Measurements from ENCODE around the gene UBA6. TPM values are rescaled to one million over a fixed set of nuclear protein-coding genes. Genes with fewer than 3 reads are reported as not detected.
"Not testable (repeated sequence)": the region's sequence is repeated elsewhere in the genome, so short reads cannot be mapped to it uniquely, and the experiment has no call there.

The UBA6 gene
- total and polyA plus RNA-seq, 8 donors: 4.1 to 26.5 (median 14.4) TPM

DNA sequence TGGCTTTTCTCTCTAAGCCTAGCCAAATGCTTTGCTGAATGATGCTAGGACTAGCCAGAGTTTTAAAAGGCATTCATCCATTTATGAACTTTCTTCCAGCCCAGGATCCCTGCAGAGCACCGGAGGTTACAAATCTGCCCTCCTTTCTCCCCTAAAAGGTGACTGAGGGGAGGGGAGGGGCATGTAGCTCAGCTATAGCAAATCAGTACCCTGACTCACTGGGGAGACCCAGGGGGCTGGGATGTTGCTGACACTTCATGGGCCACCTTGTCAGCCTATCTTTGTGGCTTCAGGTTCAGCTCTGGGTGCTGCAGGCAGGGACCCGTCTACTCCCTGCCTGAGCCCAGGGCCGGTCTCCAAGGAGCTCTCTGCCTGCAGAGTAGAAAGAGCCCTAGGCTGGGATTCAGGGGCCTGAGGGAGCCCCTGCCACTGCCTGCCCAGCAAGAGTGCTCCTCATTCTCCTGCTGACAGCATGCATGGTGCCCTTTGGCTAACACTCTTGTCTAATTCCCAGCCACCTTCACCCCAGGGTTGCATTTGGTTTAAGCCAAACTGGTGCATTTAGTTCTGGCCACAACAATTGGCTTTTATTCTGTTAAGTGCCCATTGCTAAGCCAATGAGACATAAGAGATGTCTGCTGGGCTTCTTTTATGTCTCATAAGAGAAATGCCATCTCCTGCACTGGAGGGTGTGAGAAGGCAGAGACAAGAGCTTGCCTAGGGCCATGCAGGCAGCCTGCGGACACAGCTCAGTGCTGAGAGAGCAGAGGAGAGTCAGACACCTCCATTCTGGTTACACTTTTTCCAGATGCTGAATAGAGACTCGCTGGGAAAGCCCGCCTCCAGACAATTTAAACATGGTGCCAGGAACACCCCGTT, 11.9 kb upstream of the UBA6 start:
- Histone ChIP-seq H3K27me3 (no peaks in the 10 kb centered on the region), H3K27ac (no peak overlapping the region), H3K36me3 (peaks cover 0 to 5% (median 0%) of the 10 kb centered on the region in 3 donors), H3K9me3 (no peaks in the 10 kb centered on the region), H3K4me1 (no peaks in the 10 kb centered on the region), H3K4me3 (no peak overlapping the region)
- no peak for FAIRE-seq
- TF ChIP-seq, protein P1, sequence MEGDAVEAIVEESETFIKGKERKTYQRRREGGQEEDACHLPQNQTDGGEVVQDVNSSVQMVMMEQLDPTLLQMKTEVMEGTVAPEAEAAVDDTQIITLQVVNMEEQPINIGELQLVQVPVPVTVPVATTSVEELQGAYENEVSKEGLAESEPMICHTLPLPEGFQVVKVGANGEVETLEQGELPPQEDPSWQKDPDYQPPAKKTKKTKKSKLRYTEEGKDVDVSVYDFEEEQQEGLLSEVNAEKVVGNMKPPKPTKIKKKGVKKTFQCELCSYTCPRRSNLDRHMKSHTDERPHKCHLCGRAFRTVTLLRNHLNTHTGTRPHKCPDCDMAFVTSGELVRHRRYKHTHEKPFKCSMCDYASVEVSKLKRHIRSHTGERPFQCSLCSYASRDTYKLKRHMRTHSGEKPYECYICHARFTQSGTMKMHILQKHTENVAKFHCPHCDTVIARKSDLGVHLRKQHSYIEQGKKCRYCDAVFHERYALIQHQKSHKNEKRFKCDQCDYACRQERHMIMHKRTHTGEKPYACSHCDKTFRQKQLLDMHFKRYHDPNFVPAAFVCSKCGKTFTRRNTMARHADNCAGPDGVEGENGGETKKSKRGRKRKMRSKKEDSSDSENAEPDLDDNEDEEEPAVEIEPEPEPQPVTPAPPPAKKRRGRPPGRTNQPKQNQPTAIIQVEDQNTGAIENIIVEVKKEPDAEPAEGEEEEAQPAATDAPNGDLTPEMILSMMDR (IDR thresholded peaks at IDR 0.05): no peak
- WGBS, 2 donors: 77 to 80% methylated on average over 7 of the region's 7 CpGs
- intact Hi-C loops (cut with DNase I): no loop called here
- DNase-seq: no peak
- no peak for ATAC-seq

DNA sequence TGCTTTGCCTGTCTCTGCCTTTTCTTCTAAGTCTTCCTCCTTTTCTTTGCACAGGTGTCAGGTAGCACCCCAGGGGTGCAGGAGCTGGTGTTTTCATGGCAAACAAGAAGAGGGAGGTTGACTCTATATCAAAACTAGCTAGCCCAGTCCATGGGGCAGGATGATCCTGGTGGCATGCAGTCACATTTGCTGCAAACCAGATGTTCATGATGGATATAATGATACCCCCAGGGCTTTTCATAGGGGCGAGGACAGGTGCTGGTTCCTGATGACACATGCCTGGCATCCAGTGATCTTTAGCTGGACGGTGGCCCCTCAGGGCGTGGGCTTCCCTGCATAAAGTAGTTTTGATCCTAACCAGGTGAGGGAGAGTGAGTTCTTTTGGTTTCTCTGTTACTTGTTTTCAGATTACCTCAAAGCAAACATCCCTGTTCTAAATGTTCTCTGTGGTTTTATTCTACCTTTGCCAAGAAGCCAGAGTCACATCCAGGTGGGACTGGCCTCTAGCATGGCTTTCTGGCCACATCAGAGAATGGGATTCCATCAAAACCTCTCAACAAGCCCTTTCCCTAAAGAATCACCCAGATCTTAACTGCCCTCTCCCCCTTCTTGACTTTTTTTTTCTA, 11.2 kb upstream of the UBA6 start:
- Histone ChIP-seq H3K27me3 (no peaks in the 10 kb centered on the region), H3K36me3 (peaks cover 0 to 2% (median 0%) of the 10 kb centered on the region in 3 donors), H3K9me3 (no peaks in the 10 kb centered on the region), H3K4me3 (no peak overlapping the region), H3K27ac (no peak overlapping the region), H3K4me1 (no peaks in the 10 kb centered on the region)
- DNase-seq (no peak), ATAC-seq (no peak), FAIRE-seq (no peak)
- intact Hi-C loops (cut with DNase I): no loop called here
- TF ChIP-seq, protein P1 (IDR thresholded peaks at IDR 0.05): no peak
- 87 to 88% methylated on average over 3 of the region's 3 CpGs for WGBS, 2 donors

DNA sequence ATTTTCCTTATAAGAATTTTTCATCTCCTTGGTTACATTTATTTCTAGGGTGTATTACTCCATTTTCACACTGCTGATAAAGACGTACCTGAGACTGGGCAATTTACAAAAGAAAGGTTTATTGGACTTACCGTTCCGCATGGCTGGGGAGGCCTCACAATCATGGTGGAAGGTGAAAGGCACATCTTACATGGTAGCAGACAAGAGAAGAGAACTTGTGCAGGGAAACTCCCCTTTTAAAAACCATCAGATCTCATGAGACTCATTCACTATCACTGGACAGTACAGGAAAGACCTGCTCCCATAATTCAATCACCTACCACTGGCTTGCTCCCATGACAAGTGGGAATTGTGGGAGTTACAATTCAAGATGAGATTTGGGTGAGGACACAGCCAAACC, 5.7 kb upstream of the UBA6 start:
- intact Hi-C loops (cut with DNase I); H3K36me3 ChIP-seq; H3K4me1 ChIP-seq; H3K27ac ChIP-seq; DNase-seq; H3K27me3 ChIP-seq; H3K9me3 ChIP-seq; FAIRE-seq; H3K4me3 ChIP-seq; ATAC-seq: not testable (repeated sequence)
- 94 to 97% methylated on average over 3 of the region's 3 CpGs for WGBS, 2 donors

DNA sequence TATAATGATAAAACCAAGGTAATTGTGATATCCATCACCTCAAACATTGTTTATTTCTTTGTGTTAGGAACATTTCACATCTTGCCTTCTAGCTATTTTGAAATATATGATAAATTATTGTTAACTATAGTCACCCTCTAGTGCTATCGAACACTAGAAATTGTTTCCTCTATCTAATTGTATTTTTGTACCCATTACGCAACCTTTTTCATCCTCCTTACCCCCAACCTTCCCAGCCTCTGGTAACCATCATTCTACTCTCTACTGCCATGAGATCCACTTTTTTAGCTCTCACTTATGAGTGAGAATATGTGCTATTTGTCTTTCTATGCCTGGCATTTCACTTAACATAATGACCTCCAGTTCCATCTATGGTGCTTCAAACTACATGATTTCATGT, 3.9 kb upstream of the UBA6 start:
- intact Hi-C loops (cut with DNase I): no loop called here

DNA sequence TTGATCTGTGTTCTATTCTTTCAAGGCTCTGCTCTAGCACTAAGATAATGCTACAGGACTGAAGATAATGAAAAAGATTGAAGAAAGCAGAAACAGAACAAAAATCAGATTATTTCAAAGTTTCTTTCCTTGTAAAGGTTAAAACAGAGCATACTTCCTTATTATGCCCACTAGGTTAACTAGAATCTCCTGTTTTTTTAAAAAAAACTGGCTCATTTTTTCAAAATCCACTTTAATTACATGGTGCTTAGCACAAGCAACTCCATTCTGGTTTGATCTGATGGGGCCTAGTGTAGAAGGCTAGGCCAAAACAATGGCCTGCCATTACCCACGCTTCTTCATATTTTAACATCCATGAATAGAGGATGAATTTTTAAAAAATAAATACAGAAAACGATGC, 1.2 kb upstream of the UBA6 start:
- intact Hi-C loops (cut with DNase I): no loop called here
- Histone ChIP-seq H3K4me3 (peak overlapping the region in 2 of 4 donors; percentile 69 to 81), H3K36me3 (no peaks in the 10 kb centered on the region), H3K4me1 (peaks cover 0 to 17% (median 15%) of the 10 kb centered on the region in 3 donors), H3K9me3 (no peaks in the 10 kb centered on the region), H3K27me3 (no peaks in the 10 kb centered on the region), H3K27ac (no peak overlapping the region)
- TF ChIP-seq, protein P1 (IDR thresholded peaks at IDR 0.05): no peak
- 96 to 98% methylated on average over 2 of the region's 2 CpGs for WGBS, 2 donors
- FAIRE-seq (no peak), DNase-seq (no peak), ATAC-seq (no peak)

More for the DNA sequence above, 3.9 kb upstream of the UBA6 start:
- ATAC-seq: no peak
- Histone ChIP-seq H3K27me3 (no peaks in the 10 kb centered on the region), H3K9me3 (no peaks in the 10 kb centered on the region), H3K36me3 (no peaks in the 10 kb centered on the region), H3K4me1 (peaks cover 0 to 12% (median 8%) of the 10 kb centered on the region in 3 donors), H3K4me3 (no peak overlapping the region), H3K27ac (no peak overlapping the region)
- TF ChIP-seq, protein P1 (IDR thresholded peaks at IDR 0.05): no peak
- WGBS, 2 donors: 95 to 98% methylated on average over 2 of the region's 2 CpGs
- no peak for FAIRE-seq
- no peak for DNase-seq
